Measurements from ENCODE around the gene NELL1.
"Not testable (repeated sequence)": the region's sequence is repeated elsewhere in the genome, so short reads cannot be mapped to it uniquely, and the experiment has no call there.

NELL1 gene

DNA sequence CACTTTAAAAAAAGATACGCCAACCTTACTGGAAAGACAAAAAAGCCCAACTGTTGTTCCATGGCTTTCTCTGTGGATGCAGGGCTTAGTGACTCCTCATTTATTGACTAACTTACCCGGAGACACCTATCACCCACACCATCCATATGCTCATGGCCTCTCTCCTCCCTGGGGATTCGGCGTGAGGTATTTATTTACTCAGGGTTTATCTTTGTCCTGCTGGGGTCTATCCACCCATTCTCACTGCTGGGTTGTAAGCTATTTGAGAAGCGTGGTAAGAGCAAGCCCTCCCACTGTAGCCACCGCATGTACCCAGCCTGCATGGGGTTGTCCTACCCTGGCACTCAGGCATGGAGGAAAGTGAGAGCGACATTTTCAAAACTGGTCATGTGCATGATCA is 93.6 kb downstream of the NELL1 start:
- no peak for DNase-seq (ENCODE audit: extremely low read depth in 1 of 2, low read depth in 1 of 2)

DNA sequence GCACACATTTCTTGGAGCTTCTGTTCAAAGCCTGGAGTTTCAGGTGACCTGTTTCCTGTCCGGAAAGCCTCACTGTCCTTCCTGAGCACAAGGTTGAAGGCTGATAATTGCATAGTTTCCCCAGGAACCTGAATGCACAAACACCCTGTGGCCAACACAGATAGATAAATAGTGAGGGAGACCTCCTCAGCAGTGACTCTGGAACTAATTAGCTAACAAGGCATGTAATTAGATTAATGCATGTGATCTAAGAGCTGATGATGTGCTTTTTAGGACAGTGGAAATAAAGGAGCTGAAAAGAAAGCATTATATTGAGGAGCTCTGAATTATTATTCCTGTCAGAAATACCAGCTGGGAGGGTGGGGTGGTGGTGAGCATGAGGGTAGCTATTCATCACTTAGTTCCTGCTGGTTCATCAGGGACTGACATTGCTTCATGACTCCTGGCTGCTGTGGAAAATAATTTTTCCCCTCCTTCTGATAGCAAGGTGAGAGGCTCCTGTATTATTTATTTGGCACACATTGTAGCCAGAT is 101.1 kb downstream of the NELL1 start:
- no peak for DNase-seq (ENCODE audit: extremely low read depth in 1 of 2, low read depth in 1 of 2)

GRCh38 chr11:20771026-20771425 is 101.6 kb downstream of the NELL1 start:
- DNase-seq (ENCODE audit: extremely low read depth in 1 of 2, low read depth in 1 of 2): no peak

- DNase-seq (ENCODE audit: extremely low read depth in 1 of 2, low read depth in 1 of 2): no peak
These were observed 102.3 kb downstream of the NELL1 start for GRCh38 chr11:20771681-20772080.

DNA sequence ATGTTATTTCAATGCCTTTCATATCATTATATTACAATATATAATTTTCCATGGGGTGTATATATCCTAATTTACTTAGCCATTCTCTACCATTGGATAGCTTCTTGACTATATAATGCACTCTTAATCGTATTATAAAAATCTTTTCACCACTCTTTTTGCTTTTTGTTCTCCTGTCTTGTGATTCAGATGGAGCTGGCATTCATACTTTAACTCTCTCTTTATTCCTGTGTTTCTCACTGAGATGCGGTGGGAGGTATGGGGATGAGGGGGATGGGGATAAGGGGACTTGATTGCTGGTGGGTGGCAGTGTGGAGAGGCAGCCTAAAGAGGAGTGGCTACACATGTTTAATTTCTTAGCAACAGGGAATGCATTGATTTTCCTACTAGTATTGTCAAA is 105.9 kb downstream of the NELL1 start:
- DNase-seq (ENCODE audit: extremely low read depth in 1 of 2, low read depth in 1 of 2): no peak

GRCh38 chr11:20782775-20783174 is 113.4 kb downstream of the NELL1 start:
- DNase-seq (ENCODE audit: extremely low read depth in 1 of 2, low read depth in 1 of 2): no peak

DNA sequence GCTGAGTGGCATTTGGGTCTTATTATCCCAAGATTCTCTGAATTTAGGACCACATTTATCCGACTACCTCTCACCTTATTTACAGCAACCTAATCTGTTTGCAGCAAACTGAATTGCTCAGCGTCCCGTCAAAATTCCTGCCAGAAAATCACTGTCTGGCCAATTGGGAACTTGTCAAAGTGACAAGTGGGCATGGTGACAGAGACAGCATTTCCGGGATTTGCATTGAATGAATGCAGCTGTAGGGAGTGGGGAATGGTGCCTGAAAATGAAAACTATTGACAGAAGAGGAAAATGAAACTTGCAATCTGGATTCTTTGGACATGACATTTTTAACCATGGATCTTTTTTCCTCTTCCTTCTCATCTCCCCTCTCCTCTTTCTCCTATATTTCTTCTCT is 113.8 kb downstream of the NELL1 start:
- DNase-seq (ENCODE audit: extremely low read depth in 1 of 2, low read depth in 1 of 2): no peak

DNA sequence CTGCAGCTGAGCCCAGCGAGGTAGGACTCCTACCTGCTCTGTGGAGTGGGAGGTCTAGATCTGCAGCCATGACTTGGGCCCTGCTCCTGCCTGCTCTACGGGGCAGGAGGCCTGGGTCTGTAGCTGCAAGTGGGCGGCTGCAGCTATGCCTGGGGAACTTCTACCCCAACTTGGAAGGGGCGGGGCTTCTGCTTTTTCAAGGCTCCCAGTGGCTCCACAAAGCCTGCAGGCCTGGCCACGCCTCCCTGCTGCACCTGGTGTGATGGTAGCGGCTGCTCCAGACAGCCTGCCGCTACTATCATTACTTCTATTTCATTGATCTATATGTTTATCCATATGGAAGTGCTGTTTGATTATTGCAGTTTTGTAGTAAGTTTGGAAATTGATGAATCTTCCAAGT is 121.2 kb downstream of the NELL1 start:
- no peak for DNase-seq (ENCODE audit: extremely low read depth in 1 of 2, low read depth in 1 of 2)

DNA sequence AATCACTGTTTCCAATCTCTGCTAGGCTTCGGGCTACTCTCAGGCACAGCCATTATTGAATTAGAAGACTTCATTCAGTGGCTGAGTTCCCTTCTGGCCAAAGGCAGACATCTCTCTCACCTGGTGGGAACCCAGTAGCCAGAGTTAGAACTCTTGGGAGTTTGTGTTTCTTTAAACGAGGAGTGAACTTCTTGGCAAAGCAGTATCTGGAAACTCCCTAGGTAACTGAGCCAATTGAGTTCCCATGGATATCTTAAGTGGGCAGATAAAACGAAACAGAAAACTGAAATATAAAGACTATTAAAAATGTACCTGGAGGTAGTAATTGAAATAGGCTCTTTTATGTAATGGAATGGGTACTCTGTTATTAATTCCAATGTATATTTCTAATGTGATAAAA is 125.6 kb downstream of the NELL1 start:
- DNase-seq (ENCODE audit: extremely low read depth in 1 of 2, low read depth in 1 of 2): no peak

DNA sequence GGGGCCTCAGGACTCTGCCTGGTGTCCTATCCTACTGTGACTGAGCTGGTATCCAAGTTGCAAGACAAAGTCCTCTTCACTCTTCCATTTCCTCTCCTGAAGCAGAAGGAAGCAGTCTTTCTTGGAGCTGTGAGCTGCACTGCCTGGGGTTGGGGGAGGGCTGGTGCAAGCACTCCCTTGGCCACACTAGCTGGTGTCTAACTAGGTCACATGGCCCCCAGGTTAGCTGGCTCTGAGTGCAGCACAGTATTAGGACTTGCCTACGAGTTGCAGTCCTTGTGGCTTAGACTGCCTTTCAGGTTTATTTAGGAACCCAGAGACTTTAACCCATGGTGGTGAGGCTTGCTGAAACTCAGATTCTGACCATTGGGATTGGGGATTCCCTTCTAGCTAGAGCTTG is 138.9 kb downstream of the NELL1 start:
- DNase-seq (ENCODE audit: extremely low read depth in 1 of 2, low read depth in 1 of 2): no peak

DNA sequence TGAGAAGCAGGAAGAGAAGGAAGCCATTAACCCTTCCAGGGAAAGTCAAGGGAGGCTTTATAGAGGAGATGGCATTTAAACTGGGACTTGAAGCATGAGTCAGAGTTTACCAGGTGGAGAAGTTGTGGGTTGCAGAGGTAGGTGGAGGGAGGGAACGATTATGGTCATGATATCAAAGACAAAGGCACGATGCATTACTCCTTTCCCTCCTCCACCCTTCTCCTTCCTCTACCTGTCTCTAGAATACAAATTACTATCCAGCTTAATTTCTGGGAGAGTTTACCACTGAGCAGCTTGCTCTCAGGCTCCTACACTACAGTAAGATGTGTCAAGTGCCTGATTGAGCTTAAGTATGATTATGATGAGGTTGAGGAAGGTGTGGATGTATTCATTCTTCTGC is 151.7 kb downstream of the NELL1 start:
- DNase-seq (ENCODE audit: extremely low read depth in 1 of 2, low read depth in 1 of 2): no peak

- no peak for DNase-seq (ENCODE audit: extremely low read depth in 1 of 2, low read depth in 1 of 2)
These were observed 152.1 kb downstream of the NELL1 start for GRCh38 chr11:20821470-20821869.

DNA sequence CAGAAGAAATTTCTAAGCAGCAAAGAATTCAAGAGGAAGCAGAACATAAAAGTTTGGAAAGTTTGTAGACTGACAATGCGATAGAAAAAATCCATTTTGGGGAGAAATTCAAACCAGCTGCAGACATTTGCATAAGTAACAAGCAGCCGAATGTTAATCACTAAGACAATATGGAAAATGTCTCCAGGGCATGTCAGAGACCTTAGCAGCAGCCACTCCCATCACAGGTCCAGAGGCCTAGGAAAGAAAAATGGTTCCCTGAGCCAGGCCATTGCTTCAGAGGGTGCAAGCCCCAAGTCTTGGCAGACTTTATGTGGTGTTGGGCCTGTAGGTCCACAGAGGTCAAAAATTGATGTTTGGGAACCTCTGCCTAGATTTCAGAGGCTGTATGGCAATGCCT is 155.4 kb downstream of the NELL1 start:
- DNase-seq (ENCODE audit: extremely low read depth in 1 of 2, low read depth in 1 of 2): no peak

GRCh38 chr11:20835561-20835960 is 166.2 kb downstream of the NELL1 start:
- no peak for DNase-seq (ENCODE audit: extremely low read depth in 1 of 2, low read depth in 1 of 2)

DNA sequence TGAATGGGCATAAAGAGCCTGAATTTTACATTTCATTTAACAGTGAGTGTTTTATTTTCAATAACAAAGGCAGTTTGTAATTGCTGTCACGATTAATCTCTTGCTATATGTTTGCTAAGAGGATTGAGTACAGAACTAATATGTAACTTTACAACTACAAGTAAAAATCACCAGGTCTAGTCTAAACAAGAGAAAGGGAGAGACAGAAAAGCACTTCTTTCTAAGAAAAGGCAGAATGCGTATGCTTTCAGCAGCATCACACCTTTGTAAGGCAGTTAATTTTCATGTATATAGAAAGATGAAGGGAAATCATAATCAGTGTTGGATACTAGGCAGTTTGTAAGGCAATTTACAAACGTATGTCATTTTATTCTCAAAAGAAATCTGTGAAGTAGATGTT is 169.8 kb downstream of the NELL1 start:
- no peak for DNase-seq (ENCODE audit: extremely low read depth in 1 of 2, low read depth in 1 of 2)

GRCh38 chr11:20840341-20840740 is 171.0 kb downstream of the NELL1 start:
- no peak for DNase-seq (ENCODE audit: extremely low read depth in 1 of 2, low read depth in 1 of 2)

GRCh38 chr11:20844216-20844615 is 174.8 kb downstream of the NELL1 start:
- no peak for DNase-seq (ENCODE audit: extremely low read depth in 1 of 2, low read depth in 1 of 2)

DNA sequence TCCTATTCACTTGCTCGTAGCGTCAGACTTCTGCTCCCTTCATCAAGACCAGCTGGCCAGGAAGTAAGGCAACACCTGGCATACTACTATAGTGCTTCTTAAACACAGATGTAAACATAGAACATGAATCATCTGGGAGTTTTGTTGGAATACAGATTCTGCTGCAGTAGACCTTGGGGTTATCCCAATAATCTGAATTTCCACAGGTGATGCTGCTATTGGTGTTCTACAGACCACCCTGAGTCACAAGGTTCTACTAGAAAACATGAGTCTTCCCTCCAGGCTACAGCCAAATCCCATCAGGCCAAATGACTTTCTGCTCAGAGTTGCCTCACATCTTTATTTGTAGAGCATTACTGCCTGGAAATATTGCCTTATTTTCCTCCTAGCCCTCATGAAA is 175.2 kb downstream of the NELL1 start:
- DNase-seq (ENCODE audit: extremely low read depth in 1 of 2, low read depth in 1 of 2): no peak

DNA sequence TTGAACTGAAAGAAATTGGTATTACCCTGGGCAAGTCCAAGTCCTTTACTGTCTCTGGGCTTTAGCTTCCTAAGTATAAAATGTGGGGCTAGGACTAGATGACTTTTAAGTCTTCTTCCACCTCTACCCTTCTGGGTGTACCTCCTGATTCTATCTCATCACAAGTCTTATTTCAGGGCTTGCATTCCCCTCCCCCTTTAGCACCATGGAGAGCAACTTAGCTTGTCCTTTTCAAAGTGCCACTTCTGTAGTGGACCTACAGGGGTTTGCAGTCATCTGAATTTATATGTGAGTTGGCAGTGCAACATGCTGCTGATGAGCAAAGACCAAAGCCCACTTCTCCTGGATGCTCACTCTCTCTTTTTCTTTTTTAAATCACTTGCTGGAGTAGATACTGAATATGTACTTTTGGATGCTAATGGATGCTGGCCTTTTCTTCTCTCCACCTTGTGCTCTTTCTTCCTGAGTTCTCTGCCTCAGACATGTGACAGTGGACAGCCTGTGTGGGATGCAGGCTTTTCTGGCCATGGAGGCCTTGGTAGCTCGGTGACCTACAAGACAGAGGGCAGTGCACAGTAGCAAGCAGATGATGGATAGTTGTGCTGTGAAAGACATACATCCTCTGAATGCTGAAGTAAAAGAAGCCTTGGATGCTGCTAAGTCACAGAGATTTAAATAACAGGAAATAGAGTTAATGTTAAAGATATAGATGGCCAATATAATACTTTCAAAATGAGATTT is 185.0 kb downstream of the NELL1 start:
- DNase-seq (ENCODE audit: extremely low read depth in 1 of 2, low read depth in 1 of 2): no peak

DNA sequence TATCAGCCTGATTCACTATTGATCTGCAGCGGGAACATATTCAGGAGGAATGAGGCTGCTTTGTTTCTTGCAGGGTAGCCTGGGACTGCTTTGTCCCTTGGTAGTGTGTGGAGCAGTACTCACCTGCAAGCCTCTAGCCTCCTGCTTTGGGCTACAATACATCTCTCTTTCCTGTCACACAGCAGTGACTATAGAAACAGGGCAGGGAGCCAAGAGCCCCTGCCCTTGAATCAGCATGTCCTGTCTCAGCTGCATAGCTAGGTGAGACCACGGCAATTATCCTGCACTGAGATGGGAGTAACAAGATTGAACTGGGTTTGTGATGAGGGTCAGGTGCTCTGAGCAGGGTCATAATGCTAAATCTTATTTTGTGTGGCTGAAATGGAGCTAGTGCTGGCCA is 191.9 kb downstream of the NELL1 start:
- DNase-seq (ENCODE audit: extremely low read depth in 1 of 2, low read depth in 1 of 2): no peak

GRCh38 chr11:20862263-20862662 is 192.9 kb downstream of the NELL1 start:
- not testable (repeated sequence) for DNase-seq (ENCODE audit: extremely low read depth in 1 of 2, low read depth in 1 of 2)

GRCh38 chr11:20864628-20865027 is 195.2 kb downstream of the NELL1 start:
- no peak for DNase-seq (ENCODE audit: extremely low read depth in 1 of 2, low read depth in 1 of 2)

DNA sequence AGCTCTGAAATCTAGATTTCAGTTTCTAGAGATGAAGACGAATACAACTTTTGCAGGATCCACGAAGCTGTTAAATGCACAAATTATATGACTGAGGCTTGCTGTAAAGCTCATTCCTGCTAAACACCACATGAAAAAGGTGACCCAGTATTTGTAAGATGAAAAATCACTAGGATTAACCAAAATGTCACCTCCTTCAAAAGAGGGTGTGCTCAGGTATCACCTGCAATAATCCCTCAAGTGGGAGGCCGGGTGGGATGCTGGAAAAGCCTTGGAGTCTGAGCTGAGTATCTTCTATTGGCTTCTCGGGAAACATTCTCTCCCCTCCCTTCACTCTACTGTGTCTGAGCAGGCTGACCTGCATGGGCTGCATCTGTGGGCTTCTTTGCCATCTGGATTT is 195.8 kb downstream of the NELL1 start:
- no peak for DNase-seq (ENCODE audit: extremely low read depth in 1 of 2, low read depth in 1 of 2)

Measured in stimulated activated CD8-positive, alpha-beta memory T cell treated with anti-CD3 and anti-CD28 coated beads, Interleukin-7, amount 100 ng/mL, for 48 hours (primary cell).